Measurements from ENCODE around the gene MMP24. TPM values are rescaled to one million over a fixed set of nuclear protein-coding genes. Genes with fewer than 3 reads are reported as not detected.
"Not testable (repeated sequence)": the region's sequence is repeated elsewhere in the genome, so short reads cannot be mapped to it uniquely, and the experiment has no call there.

Gene MMP24
- total and polyA plus RNA-seq, 5 donors: 0.27 to 0.48 (median 0.40) TPM

DNA sequence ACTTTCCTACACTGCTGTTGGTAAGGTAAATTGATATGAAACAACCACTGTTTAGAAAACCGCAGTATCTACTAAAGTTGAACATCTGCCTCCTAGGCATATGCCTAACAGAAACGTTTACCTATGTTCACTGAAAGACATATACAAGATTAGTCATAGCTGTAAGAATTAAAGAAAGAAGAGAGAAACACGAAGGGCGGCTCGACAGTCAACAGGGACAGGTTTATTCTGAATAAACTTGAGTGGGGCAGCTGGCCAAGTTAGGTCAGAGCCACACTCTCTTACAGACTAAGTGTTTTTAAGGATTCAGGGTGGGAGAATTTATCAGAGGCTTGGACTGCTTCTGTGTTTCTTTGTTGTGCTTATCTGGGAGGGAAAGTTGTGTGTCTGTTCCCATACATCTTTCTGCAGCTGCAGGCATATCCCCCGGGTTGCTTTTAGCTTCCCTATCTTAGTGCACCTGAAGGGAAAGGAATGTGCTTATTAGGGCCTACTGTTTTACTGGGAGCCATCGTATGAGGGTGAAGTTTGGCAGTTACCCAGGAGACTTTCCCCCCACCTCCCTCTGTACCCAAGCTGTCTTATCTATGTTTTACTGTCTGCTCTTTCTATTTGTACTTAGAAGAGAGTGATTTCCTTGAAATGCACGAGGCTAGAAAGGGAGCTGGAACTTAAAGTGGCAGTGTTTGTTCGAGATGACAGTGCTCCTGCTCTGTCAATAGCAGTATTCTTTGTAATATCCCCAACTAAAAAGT is 34.2 kb upstream of the MMP24 start:
- no peaks in the 10 kb centered on the region for H3K4me1 ChIP-seq (ENCODE audit: control insufficient read depth, insufficient read depth, low read length)
- 36% methylated on average over 9 of the region's 9 CpGs for WGBS
- H3K4me3 ChIP-seq (ENCODE audit: low read length): no peak overlapping the region
- no peaks in the 10 kb centered on the region for H3K9me3 ChIP-seq (ENCODE audit: control insufficient read depth, low read length)
- intact Hi-C loops (cut with DNase I): no loop called here
- H3K27ac ChIP-seq (ENCODE audit: low read length): no peak overlapping the region
- no peaks in the 10 kb centered on the region for H3K27me3 ChIP-seq (ENCODE audit: control insufficient read depth, insufficient read depth)
- ATAC-seq: peak; percentile 38 to 53
- DNase-seq: peak in 2 of 3 donors; percentile 39 to 70

DNA sequence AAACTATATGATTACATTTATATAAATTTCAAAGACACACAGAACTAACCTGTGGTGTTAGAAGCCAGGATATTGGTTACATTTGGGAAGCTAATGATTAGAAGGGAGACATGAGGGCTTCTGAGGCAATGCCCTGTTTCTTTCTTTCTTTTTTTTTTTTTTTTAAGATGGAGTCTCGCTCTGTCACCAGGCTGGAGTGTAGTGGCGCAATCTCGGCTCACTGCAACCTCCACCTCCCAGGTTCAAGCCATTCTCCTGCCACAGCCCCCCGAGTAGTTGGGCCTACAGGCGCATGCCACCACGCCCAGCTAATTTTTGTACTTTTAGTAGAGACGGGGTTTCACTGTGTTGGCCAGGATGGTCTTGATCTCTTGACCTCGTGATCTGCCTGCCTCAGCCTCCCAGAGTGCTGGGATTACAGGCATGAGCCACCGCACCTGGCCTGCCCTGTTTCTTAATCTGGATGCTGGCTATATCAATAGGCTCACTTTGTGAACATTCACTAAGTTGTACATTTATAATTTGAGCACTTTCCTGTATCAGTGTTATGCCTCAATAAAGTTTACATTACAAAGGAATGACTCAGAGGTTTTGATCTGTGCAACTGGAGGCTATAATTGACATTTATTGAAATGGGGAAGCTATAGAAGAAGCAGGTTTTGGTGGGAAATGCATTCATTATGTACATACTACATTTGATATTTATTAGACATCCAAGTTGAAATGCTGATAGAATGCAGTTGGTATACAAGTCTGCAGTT is 33.3 kb upstream of the MMP24 start:
- H3K4me1 ChIP-seq (ENCODE audit: control insufficient read depth, insufficient read depth, low read length); H3K27ac ChIP-seq (ENCODE audit: low read length); H3K4me3 ChIP-seq (ENCODE audit: low read length); H3K27me3 ChIP-seq (ENCODE audit: control insufficient read depth, insufficient read depth); DNase-seq; intact Hi-C loops (cut with DNase I); ATAC-seq; H3K9me3 ChIP-seq (ENCODE audit: control insufficient read depth, low read length): not testable (repeated sequence)
- 93% methylated on average over 9 of the region's 9 CpGs for WGBS

GRCh38 chr20:35196313-35196712 is 30.2 kb upstream of the MMP24 start:
- DNase-seq (no peak), ATAC-seq (no peak)
- H3K4me3 ChIP-seq (ENCODE audit: low read length): no peak overlapping the region

DNA sequence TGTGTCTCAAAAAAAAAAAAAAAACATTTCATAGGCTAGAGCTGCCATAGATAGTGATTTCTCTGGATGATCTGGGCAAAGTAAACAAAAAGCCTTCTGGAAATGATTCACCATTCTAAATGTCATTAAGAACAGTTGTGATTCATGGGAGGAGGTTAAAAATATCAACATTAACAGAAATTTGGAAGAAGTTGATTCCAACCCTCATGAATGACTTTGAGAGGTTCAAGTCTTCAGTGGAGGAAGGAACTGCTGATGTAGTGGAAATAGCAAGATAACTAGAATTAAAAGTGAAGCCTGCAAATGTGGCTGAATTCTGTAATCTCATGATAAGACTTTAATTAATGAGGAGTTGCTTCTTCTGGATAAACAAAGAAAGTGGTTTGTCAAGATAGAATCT is 26.8 kb upstream of the MMP24 start:
- Histone ChIP-seq H3K27me3 (ENCODE audit: control insufficient read depth, insufficient read depth) (no peaks in the 10 kb centered on the region), H3K27ac (ENCODE audit: low read length) (no peak overlapping the region), H3K9me3 (ENCODE audit: control insufficient read depth, low read length) (no peaks in the 10 kb centered on the region), H3K4me1 (ENCODE audit: control insufficient read depth, insufficient read depth, low read length) (no peaks in the 10 kb centered on the region), H3K4me3 (ENCODE audit: low read length) (no peak overlapping the region)
- intact Hi-C loops (cut with DNase I): loop anchor here in 2 of 4 donors (10.0 kb wide), 2 partner anchors 55 to 355 kb away; partner anchors contain the start of gene EDEM2 (in 1 of the 2)
- ATAC-seq (peak in 1 of 2 donors; percentile 62), DNase-seq (no peak)

More at GRCh38 chr20:35196313-35196712, 30.2 kb upstream of the MMP24 start:
- H3K4me1 ChIP-seq (ENCODE audit: control insufficient read depth, insufficient read depth, low read length): no peaks in the 10 kb centered on the region
- H3K9me3 ChIP-seq (ENCODE audit: control insufficient read depth, low read length): no peaks in the 10 kb centered on the region
- no peaks in the 10 kb centered on the region for H3K27me3 ChIP-seq (ENCODE audit: control insufficient read depth, insufficient read depth)
- intact Hi-C loops (cut with DNase I): no loop called here
- H3K27ac ChIP-seq (ENCODE audit: low read length): no peak overlapping the region

DNA sequence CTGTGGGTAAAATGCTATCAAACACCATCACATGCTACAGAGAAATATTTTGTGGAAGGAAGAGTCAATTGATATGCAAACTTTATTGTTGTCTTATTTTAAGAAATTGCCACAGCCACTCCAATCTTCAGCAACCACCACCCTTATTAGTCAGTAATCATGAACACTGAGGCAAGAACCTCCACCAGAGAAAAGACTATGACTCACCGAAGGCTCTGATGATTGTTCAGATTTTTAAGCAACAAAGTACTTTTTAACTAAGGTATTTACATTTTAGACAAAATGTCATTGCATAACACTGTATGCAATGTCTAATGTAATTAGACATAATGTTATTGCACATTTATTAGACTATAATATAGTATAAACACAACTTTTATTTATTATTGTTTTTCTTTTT is 26.2 kb upstream of the MMP24 start:
- no peak overlapping the region for H3K4me3 ChIP-seq (ENCODE audit: low read length)
- H3K4me1 ChIP-seq (ENCODE audit: control insufficient read depth, insufficient read depth, low read length): no peaks in the 10 kb centered on the region
- ATAC-seq (peak in 1 of 2 donors; percentile 58), DNase-seq (no peak)
- 88% methylated on average over 1 of the region's 1 CpG for WGBS
- H3K9me3 ChIP-seq (ENCODE audit: control insufficient read depth, low read length): no peaks in the 10 kb centered on the region
- H3K27me3 ChIP-seq (ENCODE audit: control insufficient read depth, insufficient read depth): no peaks in the 10 kb centered on the region
- intact Hi-C loops (cut with DNase I): loop anchor here in 2 of 4 donors (10.0 kb wide), 2 partner anchors 55 to 355 kb away; partner anchors contain the start of gene EDEM2 (in 1 of the 2)
- no peak overlapping the region for H3K27ac ChIP-seq (ENCODE audit: low read length)

GRCh38 chr20:35201467-35201866 is 25.0 kb upstream of the MMP24 start:
- not testable (repeated sequence) for ATAC-seq; H3K4me1 ChIP-seq (ENCODE audit: control insufficient read depth, insufficient read depth, low read length); DNase-seq; H3K27me3 ChIP-seq (ENCODE audit: control insufficient read depth, insufficient read depth); H3K27ac ChIP-seq (ENCODE audit: low read length); H3K4me3 ChIP-seq (ENCODE audit: low read length); H3K9me3 ChIP-seq (ENCODE audit: control insufficient read depth, low read length)
- intact Hi-C loops (cut with DNase I): loop anchor here in 2 of 4 donors (10.0 kb wide), 2 partner anchors 57 to 357 kb away; partner anchors contain the start of gene EDEM2 (in 1 of the 2)
- WGBS: 95% methylated on average over 5 of the region's 5 CpGs

DNA sequence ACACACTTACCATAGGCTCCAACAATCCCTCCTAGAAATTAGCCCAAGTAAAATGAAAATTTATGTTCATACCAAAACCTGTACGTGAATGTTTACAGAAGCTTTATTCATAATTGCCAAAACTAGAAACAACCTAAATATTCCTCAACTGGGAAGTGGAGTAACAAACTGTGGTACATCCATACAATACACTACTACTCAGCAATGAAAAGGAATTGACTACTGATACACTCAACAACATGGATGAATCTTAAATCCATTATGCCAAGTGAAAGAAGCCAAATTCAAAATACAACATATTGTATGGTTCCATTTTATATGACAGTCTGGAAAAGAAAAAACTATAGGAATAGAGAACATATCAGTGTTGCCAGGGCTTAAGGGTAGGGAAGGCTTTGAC is 19.7 kb upstream of the MMP24 start:
- 96% methylated on average over 1 of the region's 1 CpG for WGBS
- Histone ChIP-seq H3K4me1 (ENCODE audit: control insufficient read depth, insufficient read depth, low read length) (peaks cover 2% of the 10 kb centered on the region), H3K27ac (ENCODE audit: low read length) (no peak overlapping the region), H3K4me3 (ENCODE audit: low read length) (no peak overlapping the region), H3K9me3 (ENCODE audit: control insufficient read depth, low read length) (no peaks in the 10 kb centered on the region), H3K27me3 (ENCODE audit: control insufficient read depth, insufficient read depth) (no peaks in the 10 kb centered on the region)
- intact Hi-C loops (cut with DNase I): loop anchor here (5.0 to 10.0 kb wide), 5 partner anchors 60 to 362 kb away; partner anchors contain the start of genes EDEM2 (in 3 of the 4) and TRPC4AP (in 1 of the 4)
- ATAC-seq (no peak), DNase-seq (no peak)

DNA sequence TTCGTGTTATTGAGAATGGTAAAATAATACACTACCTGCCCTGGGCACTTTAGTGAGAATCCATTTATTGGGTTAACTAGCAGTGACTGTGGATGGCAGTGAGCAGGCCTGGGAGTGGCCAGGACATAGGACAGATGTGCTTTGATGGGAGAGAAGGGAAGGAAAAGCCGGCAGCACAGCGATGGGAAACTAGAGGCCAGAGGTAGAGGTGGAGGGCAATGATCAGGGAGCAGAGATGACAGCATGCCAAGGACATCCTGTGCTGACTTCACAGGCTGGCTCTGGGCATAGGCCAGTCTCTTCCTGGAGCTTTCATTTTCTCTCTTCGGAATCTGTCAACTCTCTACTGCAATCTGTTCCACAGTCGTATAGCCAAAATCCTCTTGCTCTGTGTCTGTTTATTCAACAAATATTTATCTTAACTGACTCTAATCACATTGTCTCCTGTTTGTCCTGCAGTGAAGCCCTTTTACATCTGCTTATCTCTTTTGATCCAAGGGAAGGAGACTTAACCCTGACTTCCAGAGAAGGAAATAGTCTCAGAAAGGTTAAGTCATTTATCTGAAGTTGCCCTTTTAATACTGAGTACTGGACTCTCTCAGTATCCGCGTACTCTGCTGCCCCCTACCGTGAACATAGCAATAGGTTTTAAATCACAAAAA is 18.4 kb upstream of the MMP24 start:
- WGBS: 12% methylated on average over 8 of the region's 8 CpGs
- DNase-seq (peak; percentile 82 to 89 (median 83)), ATAC-seq (peak; percentile 95)
- Histone ChIP-seq H3K27me3 (ENCODE audit: control insufficient read depth, insufficient read depth) (no peaks in the 10 kb centered on the region), H3K4me1 (ENCODE audit: control insufficient read depth, insufficient read depth, low read length) (peaks cover 2% of the 10 kb centered on the region), H3K4me3 (ENCODE audit: low read length) (peak overlapping the region; percentile 7), H3K27ac (ENCODE audit: low read length) (peak overlapping the region; percentile 70), H3K9me3 (ENCODE audit: control insufficient read depth, low read length) (no peaks in the 10 kb centered on the region)
- intact Hi-C loops (cut with DNase I): loop anchor here (2.0 to 10.0 kb wide), 6 partner anchors 61 to 363 kb away; partner anchors contain the start of genes EDEM2 (in 3 of the 4) and TRPC4AP (in 1 of the 4)

GRCh38 chr20:35215066-35215956 is 11.2 kb upstream of the MMP24 start:
- Histone ChIP-seq H3K4me3 (ENCODE audit: low read length) (no peak overlapping the region), H3K9me3 (ENCODE audit: control insufficient read depth, low read length) (no peaks in the 10 kb centered on the region), H3K27ac (ENCODE audit: low read length) (no peak overlapping the region), H3K27me3 (ENCODE audit: control insufficient read depth, insufficient read depth) (no peaks in the 10 kb centered on the region), H3K4me1 (ENCODE audit: control insufficient read depth, insufficient read depth, low read length) (no peaks in the 10 kb centered on the region)
- ATAC-seq (no peak), DNase-seq (no peak)
- intact Hi-C loops (cut with DNase I): no loop called here
- 91% methylated on average over 12 of the region's 12 CpGs for WGBS

DNA sequence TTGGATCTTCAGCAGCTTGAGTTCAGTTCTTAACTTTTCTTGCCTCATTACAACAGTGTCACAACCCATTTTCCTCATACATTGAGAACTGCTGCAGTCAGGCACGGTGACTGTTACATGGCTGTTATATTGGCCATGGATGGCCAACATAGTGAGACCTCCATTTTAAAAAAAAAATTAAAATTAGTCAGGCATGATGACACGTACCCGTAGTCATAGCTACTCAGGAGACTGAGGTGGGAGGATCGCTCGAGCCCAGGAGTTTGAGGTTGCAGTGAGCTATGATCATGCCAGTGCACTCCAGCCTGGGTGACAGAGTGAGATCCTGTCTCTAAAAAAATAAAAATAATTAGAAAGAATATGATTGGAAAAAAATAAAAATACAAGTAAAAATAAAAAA is 9.9 kb upstream of the MMP24 start:
- intact Hi-C loops (cut with DNase I): no loop called here
- Histone ChIP-seq H3K4me1 (ENCODE audit: control insufficient read depth, insufficient read depth, low read length) (no peaks in the 10 kb centered on the region), H3K27me3 (ENCODE audit: control insufficient read depth, insufficient read depth) (no peaks in the 10 kb centered on the region), H3K4me3 (ENCODE audit: low read length) (no peak overlapping the region), H3K9me3 (ENCODE audit: control insufficient read depth, low read length) (no peaks in the 10 kb centered on the region), H3K27ac (ENCODE audit: low read length) (no peak overlapping the region)
- 93% methylated on average over 5 of the region's 5 CpGs for WGBS
- ATAC-seq (no peak), DNase-seq (no peak)

All from right cardiac atrium (tissue), 5 donors.